Epithelial cell of prostate (primary cell): Measurements from ENCODE around the gene KCNE4.

Experiments
- DNase-seq: peaks from one replicate; pipeline ENCODE4 v3.0.0-alpha.2; 2011; ENCODE audit warnings: low read depth, low spot score
- H3K27ac ChIP-seq: fragments of 450-650 bp; 2 replicates; pipeline ENCODE4 v1.5.1; 2017; ENCODE audit warnings: mild to moderate bottlenecking

Gene KCNE4

DNA sequence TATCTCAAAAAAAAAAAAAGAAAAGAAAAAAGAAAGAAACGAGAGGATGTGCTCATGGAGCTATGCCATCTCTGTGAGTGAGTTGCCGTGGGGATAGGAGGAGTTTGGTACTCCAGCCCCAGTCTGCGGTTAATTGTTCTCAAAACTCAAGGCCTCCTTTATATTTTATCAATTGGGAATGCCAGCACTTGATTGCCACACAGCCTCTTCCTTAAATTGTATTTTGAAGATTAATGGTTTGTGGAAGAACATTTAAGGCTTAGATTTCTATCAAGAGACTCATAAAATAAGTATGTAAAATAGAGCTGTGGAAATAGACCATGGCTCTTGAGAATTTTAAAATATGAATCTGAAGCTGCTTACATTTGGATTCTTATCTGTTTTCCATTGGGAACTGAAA, 29.8 kb downstream of the KCNE4 start:
- DNase-seq: no peak
- no peak overlapping the region for H3K27ac ChIP-seq

DNA sequence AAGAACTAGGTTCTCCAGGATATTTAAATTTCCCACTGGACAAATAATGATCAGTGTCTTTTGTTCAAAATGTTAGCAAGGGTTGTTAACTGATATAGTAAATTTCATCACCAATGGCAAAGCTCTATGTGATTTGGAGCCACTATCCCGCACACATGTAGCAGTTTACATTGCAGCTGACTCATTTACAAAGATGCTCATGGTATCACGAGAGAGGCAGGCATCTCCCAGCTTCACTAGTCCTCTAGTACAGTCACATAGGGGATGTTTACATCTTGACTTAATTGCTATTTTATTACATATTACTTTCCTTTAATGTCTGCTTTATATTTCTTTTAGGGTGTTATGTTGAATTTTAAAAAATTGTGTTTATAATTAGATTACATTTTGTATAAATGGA, 30.7 kb downstream of the KCNE4 start:
- H3K27ac ChIP-seq: no peak overlapping the region
- DNase-seq: no peak

DNA sequence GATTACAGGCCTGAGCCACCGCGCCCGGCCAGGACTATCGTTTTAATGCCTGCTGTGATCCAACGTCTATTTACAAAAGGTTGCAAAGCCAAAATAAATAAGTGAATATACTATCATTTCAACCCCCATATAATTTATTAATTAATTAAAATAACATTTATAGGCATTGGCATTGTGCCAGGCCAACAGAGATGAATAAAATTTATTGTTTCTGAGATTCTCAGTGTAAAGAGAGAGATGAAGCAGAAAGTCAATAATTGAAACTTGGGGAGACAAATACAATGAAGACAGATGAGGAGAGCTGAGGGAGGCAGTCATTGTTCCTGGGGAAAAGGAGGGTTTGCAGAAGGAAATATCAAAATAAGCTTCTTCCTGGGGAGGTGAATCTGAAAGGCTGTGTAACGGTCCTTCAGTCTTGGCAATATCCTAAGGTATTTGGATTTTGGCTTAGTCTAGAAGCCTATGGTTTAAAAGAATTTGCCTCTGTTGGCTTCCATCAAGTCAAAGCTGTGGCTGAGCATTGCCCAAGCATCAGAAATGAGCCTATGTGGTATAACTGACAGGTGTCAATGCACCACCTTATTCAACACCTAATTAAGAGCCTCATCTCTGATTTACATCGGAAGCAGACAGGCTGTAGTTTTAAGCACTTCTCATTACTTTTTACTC, 31.5 kb downstream of the KCNE4 start:
- no peak overlapping the region for H3K27ac ChIP-seq
- no peak for DNase-seq

DNA sequence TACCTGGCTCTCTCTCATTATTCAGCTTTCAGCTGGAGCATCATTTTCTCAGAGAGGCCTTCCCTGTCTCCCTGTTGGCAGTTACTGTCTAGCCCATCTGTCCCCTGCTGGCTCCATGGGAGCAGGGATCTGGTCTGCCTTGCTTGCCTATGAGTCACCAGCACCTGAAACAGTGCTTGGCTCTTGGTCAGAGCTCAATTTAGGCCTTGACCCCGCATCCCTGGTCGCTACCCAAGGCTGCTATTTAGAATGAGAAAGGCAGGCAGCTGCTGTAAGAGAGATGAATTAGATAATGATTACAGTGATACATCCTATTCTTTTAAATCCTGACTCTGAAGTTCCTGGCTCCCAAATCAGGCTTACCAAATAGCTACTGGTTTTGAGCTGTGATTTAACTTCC, 32.9 kb downstream of the KCNE4 start:
- no peak for DNase-seq
- no peak overlapping the region for H3K27ac ChIP-seq

DNA sequence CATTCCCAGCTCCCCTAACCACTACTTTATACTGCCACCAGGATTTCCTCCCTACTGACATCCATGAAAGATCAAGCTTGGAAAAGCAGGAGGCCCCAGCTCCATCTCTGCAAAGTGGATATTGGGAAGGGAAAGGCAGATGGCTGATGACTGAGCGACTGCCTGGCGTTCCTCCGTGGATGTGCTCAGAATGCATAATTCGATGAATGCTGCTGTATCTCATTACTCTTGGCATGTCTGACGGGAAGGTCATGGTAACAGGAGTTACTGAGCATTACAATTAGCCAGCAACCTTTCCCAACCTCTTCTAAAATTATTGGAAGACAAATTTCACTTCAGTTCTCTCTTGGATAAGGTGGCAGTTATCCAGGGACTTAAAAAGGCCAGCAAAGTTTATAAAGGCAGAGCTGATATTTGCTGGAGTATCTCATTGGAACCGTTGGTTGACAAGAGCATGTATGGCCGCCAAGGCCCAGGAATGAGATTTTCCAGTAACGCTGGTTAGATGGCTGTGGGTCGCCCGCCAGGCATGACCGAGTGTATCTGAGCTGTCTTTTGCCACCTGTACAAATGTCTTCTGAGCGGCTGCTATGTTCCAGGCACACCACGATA, 34.5 kb downstream of the KCNE4 start:
- H3K27ac ChIP-seq: no peak overlapping the region
- no peak for DNase-seq

DNA sequence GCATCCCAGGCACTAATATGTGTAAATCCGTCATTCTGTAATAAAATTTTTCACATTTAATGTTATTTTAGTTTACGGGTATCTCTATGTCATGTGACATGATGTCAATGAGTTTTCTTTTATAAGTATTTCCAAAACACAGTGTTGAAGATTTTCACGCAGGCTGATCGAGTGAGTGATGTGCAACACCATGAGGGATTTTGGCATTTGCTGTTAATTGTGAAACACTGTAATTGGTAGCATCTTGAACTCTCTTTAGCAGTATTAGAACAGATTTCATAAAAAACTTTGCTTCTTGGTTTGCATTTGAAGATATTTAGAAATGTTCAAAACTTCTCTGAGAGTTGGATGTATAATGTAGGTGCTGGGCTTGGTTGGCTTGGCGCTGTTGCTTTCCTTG, 35.5 kb downstream of the KCNE4 start:
- DNase-seq: no peak
- H3K27ac ChIP-seq: no peak overlapping the region

DNA sequence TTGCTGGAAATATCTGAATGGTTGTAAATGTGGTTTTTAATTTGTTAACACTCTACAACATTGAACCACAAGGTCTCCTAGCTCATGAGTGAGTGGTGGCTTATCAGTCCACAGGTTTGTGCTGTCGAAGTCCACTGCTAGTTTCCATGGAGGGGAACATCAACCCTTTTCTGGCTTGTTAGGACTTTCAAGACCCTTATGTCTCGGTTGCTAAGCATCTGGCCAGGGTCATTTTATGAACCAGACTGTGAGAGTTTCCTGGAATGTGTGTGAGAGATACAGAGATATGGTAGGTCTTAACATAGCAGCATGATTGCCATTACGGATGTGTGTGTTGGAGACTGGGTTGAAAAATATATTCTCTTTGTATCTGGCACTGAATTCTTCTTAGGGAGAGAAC, 36.9 kb downstream of the KCNE4 start:
- no peak overlapping the region for H3K27ac ChIP-seq
- no peak for DNase-seq

DNA sequence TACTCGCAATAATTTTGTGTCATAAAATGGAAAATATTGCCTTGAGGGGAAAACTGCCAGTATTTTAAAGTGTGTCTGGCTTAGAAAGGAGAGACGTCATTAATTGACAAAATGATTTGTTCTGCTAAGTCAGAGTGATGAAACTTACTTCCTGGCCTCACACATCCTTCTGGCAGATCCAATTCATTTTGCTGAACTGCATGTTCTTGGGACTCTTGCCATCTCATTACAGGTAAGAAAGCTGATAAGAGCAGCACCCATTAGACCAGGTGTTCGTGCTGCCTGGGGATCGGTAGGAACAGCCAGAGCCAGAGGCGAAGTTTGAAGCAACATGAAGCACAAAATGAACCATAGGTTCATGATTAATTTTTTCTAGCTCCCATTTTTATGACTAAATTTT, 38.0 kb downstream of the KCNE4 start:
- H3K27ac ChIP-seq: peak overlapping the region; percentile 3

DNA sequence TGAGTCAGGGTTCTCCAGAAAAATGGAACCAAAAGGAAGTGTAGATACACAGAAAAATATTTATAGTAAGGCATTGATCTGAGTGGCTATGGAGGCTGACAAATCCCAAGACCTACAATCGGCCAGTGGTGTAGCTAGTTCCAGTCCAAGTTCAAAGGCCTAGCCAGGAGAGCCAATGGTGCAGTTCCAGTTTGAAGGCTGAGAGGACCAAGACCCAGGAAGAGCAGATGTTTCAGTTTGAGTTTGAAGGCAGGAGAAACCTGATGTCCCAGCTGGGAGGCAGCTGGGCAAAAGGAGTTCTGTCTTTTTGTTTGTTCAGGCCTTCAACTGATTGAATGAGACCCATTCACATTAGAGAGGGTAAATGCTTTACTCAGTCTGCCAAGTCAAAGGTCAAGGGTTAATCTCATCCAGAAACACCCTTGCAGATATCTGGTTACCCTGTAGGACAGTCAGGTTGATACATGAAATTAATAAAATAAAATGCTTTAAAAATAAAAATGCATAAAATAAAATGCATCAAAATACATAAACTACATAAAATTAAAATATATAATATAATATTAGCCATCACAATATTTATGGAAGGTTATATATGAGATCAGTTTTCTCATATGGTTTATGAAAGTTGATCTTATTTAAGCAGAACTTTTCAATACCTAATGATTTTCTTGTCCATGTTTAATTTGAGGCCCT, 38.7 kb downstream of the KCNE4 start:
- no peak for DNase-seq
- H3K27ac ChIP-seq: peak overlapping the region; percentile 3

More for the DNA sequence above, 38.0 kb downstream of the KCNE4 start:
- no peak for DNase-seq

DNA sequence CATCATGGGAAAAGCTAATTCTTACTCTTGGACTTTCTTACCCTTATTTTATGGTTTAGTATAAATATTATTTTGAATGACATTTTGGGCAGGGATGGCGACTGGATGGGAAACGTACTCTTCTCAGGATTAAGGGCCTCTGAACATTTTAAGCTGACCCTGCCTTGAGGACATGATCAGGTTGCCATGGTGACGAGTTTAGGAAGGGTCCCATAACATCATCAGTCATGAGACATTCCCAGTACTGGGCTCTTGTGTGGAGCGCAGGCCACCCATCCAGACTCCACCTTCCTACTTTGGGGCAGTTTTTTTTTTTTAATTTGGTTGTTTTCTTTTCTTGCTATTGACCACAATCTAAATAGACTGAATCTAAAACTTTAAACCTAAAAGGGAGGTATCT, 40.7 kb downstream of the KCNE4 start:
- H3K27ac ChIP-seq: no peak overlapping the region
- DNase-seq: no peak

DNA sequence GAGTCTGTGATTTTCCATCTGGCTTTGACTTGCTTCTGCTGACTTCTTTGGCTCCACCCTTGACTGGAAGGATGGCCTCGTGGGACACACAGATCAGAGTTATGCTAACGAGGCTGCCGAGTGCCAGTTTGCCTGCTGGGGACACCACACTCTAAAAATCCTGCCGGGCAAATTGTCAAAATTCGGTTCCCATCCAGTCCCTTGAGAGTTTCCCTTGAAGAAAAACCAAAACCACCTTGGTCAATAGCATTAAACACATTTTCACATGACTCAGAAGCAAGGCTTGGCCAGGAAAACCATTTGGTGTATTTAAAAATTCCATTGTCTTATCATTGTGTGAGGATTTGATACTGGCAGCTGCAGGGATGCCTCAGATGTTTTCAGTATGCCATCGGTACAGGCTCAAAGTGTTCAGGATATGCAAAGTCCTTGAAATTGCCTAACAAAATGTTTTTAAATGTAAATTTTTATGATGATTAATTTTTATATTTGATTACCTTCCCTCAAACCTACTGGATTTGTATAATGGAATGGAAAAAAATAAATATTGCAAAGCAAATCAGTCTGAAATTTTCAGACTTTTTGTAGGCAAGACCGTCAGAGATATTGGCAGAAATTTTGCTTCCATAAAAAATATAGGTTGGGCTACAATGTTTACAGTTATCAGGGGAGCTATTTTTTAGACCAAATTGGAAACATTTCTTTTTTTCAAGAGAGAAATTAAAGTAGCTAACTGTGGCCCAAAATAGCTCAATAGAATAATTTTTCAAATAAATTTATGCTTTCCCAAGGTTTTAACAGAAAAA, 41.6 kb downstream of the KCNE4 start:
- no peak for DNase-seq
- no peak overlapping the region for H3K27ac ChIP-seq

DNA sequence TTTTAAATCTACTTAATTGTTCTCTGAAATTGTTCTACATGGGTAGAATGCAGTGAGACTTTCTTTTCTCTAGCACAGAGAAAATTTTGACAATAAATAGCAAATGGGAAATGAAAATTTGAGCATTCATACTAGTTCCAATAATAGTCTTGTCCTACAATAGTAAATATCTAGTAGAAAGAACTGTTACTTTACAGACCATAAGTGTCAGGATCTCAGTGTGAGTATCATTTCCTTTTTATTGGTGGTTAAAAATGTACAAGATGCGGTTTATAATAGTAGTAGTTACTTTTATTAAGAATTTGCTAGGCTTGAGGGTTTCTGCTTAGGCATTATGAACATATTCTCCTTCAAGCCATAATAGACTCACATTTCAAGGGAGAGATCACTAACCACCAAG, 43.2 kb downstream of the KCNE4 start:
- no peak for DNase-seq
- H3K27ac ChIP-seq: no peak overlapping the region

DNA sequence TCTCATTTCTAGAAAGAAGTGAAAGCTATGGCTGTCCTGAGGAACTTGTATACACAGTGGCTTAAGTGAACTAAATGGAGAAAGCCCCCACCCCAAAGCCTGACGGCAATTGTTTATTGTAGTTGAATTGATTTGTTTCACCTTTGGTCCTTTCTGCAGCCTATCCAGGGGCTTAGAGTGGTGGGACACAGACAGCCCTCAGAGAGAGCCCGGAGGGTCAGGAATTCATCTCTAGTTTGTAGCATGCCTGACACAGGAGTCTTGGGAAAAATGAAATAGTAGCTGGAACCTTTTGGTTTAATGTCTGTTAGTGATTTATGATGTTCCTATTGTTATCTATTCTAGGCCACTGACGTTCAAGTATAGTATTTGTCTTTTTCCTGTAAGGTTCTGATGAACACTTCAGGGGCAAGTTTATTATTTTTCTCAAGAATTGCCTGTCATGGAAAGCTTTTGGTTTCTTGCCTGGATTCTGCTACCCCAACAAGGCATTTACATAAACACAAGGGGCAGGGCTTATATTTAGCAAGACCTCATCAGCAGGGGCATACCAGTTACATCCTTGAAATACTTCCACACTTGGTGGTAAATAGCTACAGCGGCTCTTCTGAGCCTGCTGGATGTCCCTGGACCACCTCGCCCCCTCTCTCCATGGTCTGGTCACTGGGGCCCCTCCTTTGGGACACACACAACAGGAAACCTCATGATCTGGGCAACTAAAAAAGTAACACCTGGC, 44.4 kb downstream of the KCNE4 start:
- H3K27ac ChIP-seq: no peak overlapping the region
- no peak for DNase-seq

DNA sequence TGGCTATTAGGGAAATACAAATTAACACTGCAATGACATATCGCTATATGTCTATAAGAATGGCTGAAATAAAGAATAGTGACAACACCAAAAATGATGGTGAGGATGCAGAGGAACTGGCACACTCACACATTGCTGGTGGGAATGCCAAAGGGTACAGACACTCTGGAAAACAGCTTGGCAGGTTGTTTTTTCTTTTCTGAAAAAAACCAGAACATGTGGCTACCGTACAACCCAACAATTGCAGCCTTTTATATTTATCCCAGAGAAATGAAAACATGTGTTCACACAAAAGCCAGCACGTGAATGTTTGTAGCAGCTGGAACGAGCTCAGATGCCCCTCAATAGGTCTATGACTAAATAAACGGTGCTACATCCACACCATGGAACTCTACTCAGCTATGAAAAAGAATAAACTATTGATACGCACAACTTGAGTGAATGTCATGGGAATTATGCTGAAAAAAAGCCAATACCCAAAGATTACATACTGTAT, 45.9 kb downstream of the KCNE4 start:
- DNase-seq: no peak
- no peak overlapping the region for H3K27ac ChIP-seq

DNA sequence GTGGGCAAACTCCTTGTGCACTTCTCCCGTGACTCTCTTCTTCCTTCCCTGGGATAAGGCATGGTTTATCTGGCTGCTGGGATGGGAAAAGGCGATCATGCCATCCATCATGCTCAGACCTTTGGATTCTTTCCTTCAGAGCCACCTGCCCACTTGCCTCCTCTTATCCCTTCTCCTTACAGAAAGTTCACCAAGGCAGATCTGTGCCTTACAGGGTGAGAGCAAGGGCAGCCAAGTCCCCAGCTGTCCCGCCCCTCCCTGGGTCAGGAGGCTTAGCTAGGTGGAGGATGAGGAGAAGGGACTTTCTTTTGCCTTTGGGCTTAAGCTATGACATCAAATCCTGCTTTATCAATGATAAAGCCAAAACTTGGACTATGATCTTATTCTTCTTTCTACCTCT, 47.6 kb downstream of the KCNE4 start:
- H3K27ac ChIP-seq: no peak overlapping the region
- no peak for DNase-seq

DNA sequence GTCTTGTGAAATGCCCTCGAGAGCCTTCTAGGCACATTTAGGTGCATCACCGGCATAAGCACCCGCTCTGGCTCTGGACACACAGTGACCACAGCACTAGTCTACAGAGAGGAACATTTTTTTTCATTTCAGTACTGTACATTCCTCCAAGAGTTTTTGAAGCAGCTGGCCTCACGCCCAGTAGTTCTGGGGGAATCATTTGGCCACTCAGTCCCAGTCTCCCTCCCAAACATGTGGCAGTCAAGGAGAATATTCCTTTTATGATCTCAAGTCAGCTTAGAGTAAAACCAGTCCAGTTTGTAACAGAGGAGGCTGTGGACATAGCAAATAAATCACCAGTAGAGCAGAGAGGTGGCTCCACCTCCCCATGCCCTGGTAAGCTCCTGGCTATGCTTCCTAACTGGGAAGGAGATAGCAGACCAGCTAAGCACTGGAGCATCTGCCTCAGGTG, 48.1 kb downstream of the KCNE4 start:
- DNase-seq: no peak
- H3K27ac ChIP-seq: no peak overlapping the region

DNA sequence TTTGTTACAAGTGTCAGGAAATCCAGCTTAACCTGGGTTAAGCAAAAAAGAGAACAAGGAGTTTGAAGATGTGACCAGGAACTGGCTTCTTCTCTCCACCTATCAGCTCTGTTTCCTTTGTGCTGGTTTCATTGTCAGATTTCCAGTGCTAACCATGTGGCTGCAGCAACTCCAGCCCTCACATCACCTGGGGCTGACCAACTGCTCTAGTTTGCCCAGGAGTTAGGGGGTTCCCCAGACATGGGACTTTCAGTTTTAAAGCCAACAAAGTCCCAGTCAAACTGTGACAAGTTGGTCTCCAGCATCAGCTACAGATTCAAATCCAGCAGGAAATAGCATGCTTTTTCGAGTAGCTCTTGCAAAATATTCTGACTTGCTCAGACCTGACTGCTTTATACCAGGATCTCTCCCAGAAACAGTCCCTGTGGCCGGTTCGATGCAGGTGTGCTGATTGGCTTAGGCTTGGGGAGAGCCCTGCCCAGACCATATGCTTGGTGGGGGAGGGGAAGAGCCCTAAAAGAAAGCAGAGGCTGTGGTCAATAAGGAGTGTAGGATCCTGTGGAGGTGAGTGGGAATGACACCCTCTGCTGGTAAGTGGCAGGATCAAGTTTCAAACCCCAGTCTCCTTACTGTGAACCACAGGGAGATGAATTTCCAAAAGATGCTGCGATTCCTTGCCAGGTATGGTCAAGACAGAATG, 49.5 kb downstream of the KCNE4 start:
- DNase-seq: peak; percentile 52

DNA sequence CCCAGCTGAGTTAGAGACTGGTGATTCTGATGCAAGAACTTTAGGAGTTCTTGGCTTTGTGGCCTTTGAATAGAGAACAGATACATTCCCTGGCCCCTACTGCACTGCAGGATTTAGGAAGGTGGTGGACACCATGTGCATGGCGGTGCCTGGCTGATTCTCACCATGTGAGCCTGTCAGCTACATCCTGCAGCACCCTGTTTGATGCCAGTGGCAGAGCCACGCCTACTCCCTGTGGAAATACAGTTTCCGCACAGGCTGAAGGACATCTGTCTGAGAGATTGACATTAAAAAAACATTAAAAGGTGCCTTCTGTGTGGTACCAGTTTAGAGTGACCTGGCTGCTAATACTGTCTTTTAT, 50.0 kb downstream of the KCNE4 start:
- no peak for DNase-seq
- no peak overlapping the region for H3K27ac ChIP-seq

More for the DNA sequence above, 49.5 kb downstream of the KCNE4 start:
- H3K27ac ChIP-seq: no peak overlapping the region

DNA sequence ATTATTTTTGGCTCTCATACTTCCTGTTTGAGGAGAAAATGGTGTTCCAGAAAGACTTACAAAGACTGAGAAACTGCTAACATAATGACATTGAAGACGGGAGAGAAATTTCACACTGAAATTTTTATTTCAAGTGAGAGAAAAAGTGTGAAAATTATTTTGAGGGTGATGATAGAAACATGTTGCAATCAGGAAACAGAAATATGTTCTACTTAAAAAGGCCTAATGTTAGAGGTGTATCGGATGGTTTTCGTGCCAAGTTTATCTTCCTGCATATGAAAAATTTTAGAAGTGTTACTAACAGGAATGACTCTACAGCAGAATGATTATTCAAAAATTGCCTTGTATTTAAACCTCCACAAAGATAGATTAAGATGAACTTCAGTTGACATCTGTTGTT, 50.5 kb downstream of the KCNE4 start:
- no peak overlapping the region for H3K27ac ChIP-seq
- DNase-seq: no peak
